Breast epithelium (tissue), 4 donors: ENCODE measurements around the gene GNB5. TPM values are rescaled to one million over a fixed set of nuclear protein-coding genes. Genes with fewer than 3 reads are reported as not detected.

Experiments
- DNase-seq, 2 donors: peaks; one replicate each; pipeline ENCODE4 v3.0.0-alpha.2; 2019; ENCODE audit warnings: low spot score in 2 of 2
- H3K27ac ChIP-seq, 2 donors: fragments of 200-600 bp; sonication (generic) in 1 of 2; one replicate each; pipeline ENCODE4 v1.5.1; 2016 to 2019; ENCODE audit warnings: mild to moderate bottlenecking in 1 of 2
- H3K27me3 ChIP-seq, 2 donors: fragments of 200-600 bp; sonication (generic) in 1 of 2; one replicate each; pipeline versions ENCODE4 v1.5.1 to v1.6.0; 2017 to 2019; ENCODE audit warnings: control low read depth in 1 of 2, mild to moderate bottlenecking in 1 of 2
- H3K36me3 ChIP-seq: fragments of 200-600 bp; one replicate; pipeline ENCODE4 v1.5.1; 2019
- H3K4me1 ChIP-seq, 2 donors: fragments of 200-600 bp; sonication (generic); one replicate each; pipeline ENCODE4 v1.5.1; 2016 to 2019; ENCODE audit warnings: control low read depth in 1 of 2
- H3K4me3 ChIP-seq, 3 donors: fragments of 200-600 bp; sonication (generic); 1 replicate in 2 of 3; 2 replicates in 1 of 3; pipeline ENCODE4 v1.5.1; 2016 to 2019; ENCODE audit warnings: mild to moderate bottlenecking in 3 of 3, moderate library complexity in 2 of 3
- H3K9me3 ChIP-seq, 2 donors: fragments of 200-600 bp; sonication (generic) in 1 of 2; one replicate each; pipeline ENCODE4 v1.5.1; 2016 to 2019; ENCODE audit warnings: control low read depth in 1 of 2
- CTCF ChIP-seq, 3 donors: fragments of 450-650 bp; IDR thresholded peaks; one replicate each; pipeline ENCODE4 v1.5.1; 2016 to 2017; ENCODE audit warnings: antibody characterized with exemption in 3 of 3, mild to moderate bottlenecking in 3 of 3, moderate library complexity in 3 of 3
- POLR2A ChIP-seq: fragments of 450-650 bp; IDR thresholded peaks from one replicate; pipeline ENCODE4 v1.6.1; 2016; ENCODE audit warnings: antibody characterized with exemption, mild to moderate bottlenecking, moderate library complexity
- POLR2AphosphoS5 ChIP-seq, 3 donors: sonication (generic); formaldehyde crosslinking; IDR thresholded peaks; one replicate each; pipeline ENCODE4 v1.6.1; 2017; ENCODE audit warnings: antibody characterized with exemption in 3 of 3
- intact Hi-C: fragments of 100-400 bp; cut with DNase I; formaldehyde crosslinking; loops from one replicate; pipeline ENCODE4 v1.15.1; 2023; ENCODE audit warnings: low total_unique reads
- total RNA-seq, 3 donors: library from RNA; depleted of rRNA; stranded (reverse); fragments of >200 nt; gene quantifications; one replicate each; pipeline ENCODE4 v1.1.0, GENCODE V29; 2016

GNB5 gene
- total RNA-seq, 3 donors from 2014 or later = 18.9 to 43.9 (median 43.9) TPM

GRCh38 chr15:52080706-52081392, 110.3 kb downstream of the GNB5 start:
- no peaks in the 10 kb centered on the region for H3K9me3 ChIP-seq
- intact Hi-C loops = no loop called here
- no peaks in the 10 kb centered on the region for H3K27me3 ChIP-seq
- H3K27ac ChIP-seq = no peak overlapping the region
- no peak overlapping the region for H3K4me3 ChIP-seq
- DNase-seq = no peak
- H3K4me1 ChIP-seq = no peaks in the 10 kb centered on the region
- no peak for TF ChIP-seq POLR2A
- no peak for TF ChIP-seq CTCF (IDR thresholded peaks at IDR 0.05)
- TF ChIP-seq POLR2AphosphoS5 (IDR thresholded peaks at IDR 0.05) = no peak
- H3K36me3 ChIP-seq = no peaks in the 10 kb centered on the region

- intact Hi-C loops = no loop called here
- Histone ChIP-seq H3K36me3 (no peaks in the 10 kb centered on the region), H3K4me3 (no peak overlapping the region), H3K4me1 (no peaks in the 10 kb centered on the region), H3K27me3 (no peaks in the 10 kb centered on the region), H3K27ac (no peak overlapping the region), H3K9me3 (no peaks in the 10 kb centered on the region)
- TF ChIP-seq POLR2AphosphoS5 (IDR thresholded peaks at IDR 0.05) (no peak), CTCF (IDR thresholded peaks at IDR 0.05) (no peak), POLR2A (no peak)
- no peak for DNase-seq
Observed at GRCh38 chr15:52080031-52080430, 111.2 kb downstream of the GNB5 start.

GRCh38 chr15:52078876-52079700, 112.1 kb downstream of the GNB5 start:
- H3K27ac ChIP-seq = no peak overlapping the region
- H3K36me3 ChIP-seq = no peaks in the 10 kb centered on the region
- TF ChIP-seq POLR2AphosphoS5 (IDR thresholded peaks at IDR 0.05) = no peak
- TF ChIP-seq CTCF (IDR thresholded peaks at IDR 0.05) = peak in 2 of 3 donors; percentile 66 to 67
- TF ChIP-seq POLR2A = no peak
- H3K9me3 ChIP-seq = no peaks in the 10 kb centered on the region
- H3K27me3 ChIP-seq = no peaks in the 10 kb centered on the region
- DNase-seq = peak; percentile 46 to 80
- H3K4me1 ChIP-seq = no peaks in the 10 kb centered on the region
- intact Hi-C loops = no loop called here
- no peak overlapping the region for H3K4me3 ChIP-seq

- Histone ChIP-seq H3K9me3 (no peaks in the 10 kb centered on the region), H3K4me1 (no peaks in the 10 kb centered on the region), H3K27ac (no peak overlapping the region), H3K36me3 (no peaks in the 10 kb centered on the region), H3K27me3 (no peaks in the 10 kb centered on the region), H3K4me3 (no peak overlapping the region)
- TF ChIP-seq CTCF (IDR thresholded peaks at IDR 0.05) = no peak
- no peak for TF ChIP-seq POLR2AphosphoS5 (IDR thresholded peaks at IDR 0.05)
- TF ChIP-seq POLR2A = no peak
- DNase-seq = no peak
- intact Hi-C loops = no loop called here
Observed at GRCh38 chr15:52078197-52078875, 112.9 kb downstream of the GNB5 start.
